Activated CD4-positive, alpha-beta memory T cell treated with anti-CD3 and anti-CD28 coated beads for 36 hours (primary cell): ENCODE data around the gene CFAP53. TPM values are rescaled to one million over a fixed set of nuclear protein-coding genes. Genes with fewer than 3 reads are reported as not detected.
A peak's percentile ranks its signal among the peaks of the same experiment; 100 is the strongest.
"Not testable (repeated sequence)": the region's sequence is repeated elsewhere in the genome, so short reads cannot be mapped to it uniquely, and the experiment has no call there.

ENCODE experiments used
- CTCF ChIA-PET: fragments of 350-600 bp; sonication (Branson Sonifier 250); formaldehyde crosslinking; loops from one replicate; lab custom pipeline; 2021; ENCODE audit warnings: antibody characterized with exemption, inconsistent platforms; lab: Charles Lee
- POLR2A ChIA-PET: fragments of 350-600 bp; sonication (Branson Sonifier 250); formaldehyde crosslinking; loops from one replicate; lab custom pipeline; 2021; ENCODE audit warnings: antibody characterized with exemption; lab: Charles Lee
- DNase-seq: peaks from one replicate; pipeline ENCODE4 v3.0.0-alpha.2; 2020
- H3K27ac Mint-ChIP-seq: one replicate; pipeline ENCODE4 v1.8.0; 2021; ENCODE audit warnings: mixed read lengths
- H3K27me3 Mint-ChIP-seq: one replicate; pipeline ENCODE4 v1.8.0; 2021; ENCODE audit warnings: mixed read lengths
- H3K36me3 Mint-ChIP-seq: one replicate; pipeline ENCODE4 v1.8.0; 2021; ENCODE audit warnings: mixed read lengths
- H3K4me1 Mint-ChIP-seq: one replicate; pipeline ENCODE4 v1.8.0; 2021; ENCODE audit warnings: low read depth, mixed read lengths
- H3K4me3 Mint-ChIP-seq: one replicate; pipeline ENCODE4 v1.8.0; 2021; ENCODE audit warnings: mild to moderate bottlenecking, mixed read lengths
- H3K9me3 Mint-ChIP-seq: one replicate; pipeline ENCODE4 v1.8.0; 2021; ENCODE audit warnings: mixed read lengths
- intact Hi-C: fragments of 100-400 bp; cut with micrococcal nuclease; formaldehyde crosslinking; loops from one replicate; pipeline ENCODE4 v1.15.1; 2023
- total RNA-seq, 2 experiments: library from RNA; stranded (reverse); gene quantifications; one replicate each; pipeline ENCODE4 v1.2.3, GENCODE V29; 2021

The CFAP53 gene, protein sequence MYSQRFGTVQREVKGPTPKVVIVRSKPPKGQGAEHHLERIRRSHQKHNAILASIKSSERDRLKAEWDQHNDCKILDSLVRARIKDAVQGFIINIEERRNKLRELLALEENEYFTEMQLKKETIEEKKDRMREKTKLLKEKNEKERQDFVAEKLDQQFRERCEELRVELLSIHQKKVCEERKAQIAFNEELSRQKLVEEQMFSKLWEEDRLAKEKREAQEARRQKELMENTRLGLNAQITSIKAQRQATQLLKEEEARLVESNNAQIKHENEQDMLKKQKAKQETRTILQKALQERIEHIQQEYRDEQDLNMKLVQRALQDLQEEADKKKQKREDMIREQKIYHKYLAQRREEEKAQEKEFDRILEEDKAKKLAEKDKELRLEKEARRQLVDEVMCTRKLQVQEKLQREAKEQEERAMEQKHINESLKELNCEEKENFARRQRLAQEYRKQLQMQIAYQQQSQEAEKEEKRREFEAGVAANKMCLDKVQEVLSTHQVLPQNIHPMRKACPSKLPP
- total RNA-seq = under 1 TPM; 0.26 to 0.48 TPM

- ChIA-PET CTCF (interaction anchor here (0.7 to 2.3 kb wide), 5 partner anchors 14 to 91 kb away, joined by 3 to 8 read pairs (median 4); partner anchors contain the start of genes MBD1 and MYO5B), POLR2A (interaction anchor here (1.5 kb wide), 1 partner anchor 15 kb away, joined by 9 read pairs; the partner anchor contains the start of gene MBD1)
- DNase-seq = peak; percentile 93
- H3K4me3 Mint-ChIP-seq = peak within 1 kb of the TSS; percentile 79
- no peaks in the 10 kb centered on the region for H3K27me3 Mint-ChIP-seq
- H3K36me3 Mint-ChIP-seq = peaks cover 10% of the 10 kb centered on the region
- H3K9me3 Mint-ChIP-seq = no peaks in the 10 kb centered on the region
- peaks cover 18% of the 10 kb centered on the region for H3K4me1 Mint-ChIP-seq
- peak within 1 kb of the TSS; percentile 43 for H3K27ac Mint-ChIP-seq
- intact Hi-C loops = loop anchor here (1.0 to 5.0 kb wide), 5 partner anchors 15 to 109 kb away; partner anchors contain the start of genes CXXC1, MBD1 and SKA1
These were observed at the start of gene CFAP53 for GRCh38 chr18:50266248-50266704. Gene CFAP53, minus strand, starts transcription at chr18:50266495. Its CDS starts 91 bp downstream, at chr18:50266404.

DNA sequence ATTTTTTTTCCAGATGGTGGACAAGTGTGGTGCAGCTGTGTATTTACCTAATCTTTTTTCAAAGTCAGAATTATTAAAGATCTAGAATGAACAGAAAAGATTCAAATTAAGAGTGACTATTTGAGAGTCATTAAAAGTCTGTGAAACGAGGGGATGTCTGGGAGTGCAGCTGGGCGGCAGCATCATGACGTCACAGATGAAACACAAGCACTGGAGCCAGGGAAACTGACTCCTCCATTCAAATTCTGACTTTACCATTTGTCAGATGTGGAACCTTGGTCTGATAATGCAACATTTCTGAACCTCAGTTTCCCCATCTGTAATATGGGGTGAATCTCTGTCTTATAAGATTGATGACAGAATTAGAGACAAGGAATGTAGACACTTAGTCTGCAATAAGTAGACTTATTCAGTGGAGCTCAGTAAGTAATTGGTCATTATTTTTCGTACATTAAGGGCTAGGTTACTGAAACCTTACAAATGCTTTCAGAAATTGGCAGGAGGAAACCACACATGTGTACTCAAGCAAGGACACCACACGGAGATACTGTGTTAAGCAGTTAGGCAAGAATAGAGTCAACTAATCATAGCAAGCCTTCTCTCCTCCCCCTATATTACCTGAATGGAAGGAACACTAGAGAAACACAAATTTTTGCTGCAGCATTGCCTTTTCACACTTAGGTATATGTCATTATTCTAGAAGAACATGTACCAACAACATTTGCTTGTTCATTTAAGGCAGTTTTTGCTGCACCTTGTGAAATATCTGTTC is 49.0 kb upstream of the CFAP53 start:
- intact Hi-C loops = no loop called here
- POLR2A ChIA-PET = no interaction called here
- H3K4me1 Mint-ChIP-seq = peaks cover 3% of the 10 kb centered on the region
- H3K27me3 Mint-ChIP-seq = peaks cover 8% of the 10 kb centered on the region
- H3K27ac Mint-ChIP-seq = no peak overlapping the region
- H3K9me3 Mint-ChIP-seq = no peaks in the 10 kb centered on the region
- CTCF ChIA-PET = no interaction called here
- no peaks in the 10 kb centered on the region for H3K36me3 Mint-ChIP-seq
- no peak overlapping the region for H3K4me3 Mint-ChIP-seq
- no peak for DNase-seq

DNA sequence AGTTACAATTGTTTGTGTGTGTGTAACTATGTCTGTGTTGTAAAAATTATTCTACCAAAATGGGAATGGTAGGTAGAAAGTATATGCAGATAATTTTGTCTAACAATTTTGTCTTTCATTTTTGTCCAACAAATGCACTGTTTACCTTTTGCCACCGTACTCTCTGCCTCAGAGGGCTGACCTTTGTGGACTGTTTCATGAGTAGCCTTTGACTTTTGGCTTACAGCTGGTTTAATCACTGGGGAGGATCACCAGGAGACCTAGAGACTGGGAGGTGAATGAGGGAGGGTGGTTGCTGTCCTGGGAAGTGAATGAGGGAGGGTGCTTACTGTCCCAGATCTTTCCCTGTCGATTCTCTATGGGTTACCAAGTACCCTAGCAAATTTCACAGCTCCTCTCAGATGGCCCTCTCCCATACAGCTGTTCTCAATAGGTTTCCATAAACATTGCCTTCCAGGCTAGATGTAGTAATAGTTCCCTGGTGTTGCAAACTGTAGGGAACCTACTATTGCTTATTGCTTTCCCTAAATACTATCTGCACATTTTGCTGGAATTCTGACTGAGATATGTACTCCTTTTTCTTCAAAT is 47.7 kb upstream of the CFAP53 start:
- no peak overlapping the region for H3K4me3 Mint-ChIP-seq
- intact Hi-C loops = no loop called here
- POLR2A ChIA-PET = no interaction called here
- no peaks in the 10 kb centered on the region for H3K9me3 Mint-ChIP-seq
- CTCF ChIA-PET = no interaction called here
- no peaks in the 10 kb centered on the region for H3K4me1 Mint-ChIP-seq
- H3K27ac Mint-ChIP-seq = no peak overlapping the region
- peaks cover 8% of the 10 kb centered on the region for H3K27me3 Mint-ChIP-seq
- DNase-seq = no peak
- no peaks in the 10 kb centered on the region for H3K36me3 Mint-ChIP-seq

DNA sequence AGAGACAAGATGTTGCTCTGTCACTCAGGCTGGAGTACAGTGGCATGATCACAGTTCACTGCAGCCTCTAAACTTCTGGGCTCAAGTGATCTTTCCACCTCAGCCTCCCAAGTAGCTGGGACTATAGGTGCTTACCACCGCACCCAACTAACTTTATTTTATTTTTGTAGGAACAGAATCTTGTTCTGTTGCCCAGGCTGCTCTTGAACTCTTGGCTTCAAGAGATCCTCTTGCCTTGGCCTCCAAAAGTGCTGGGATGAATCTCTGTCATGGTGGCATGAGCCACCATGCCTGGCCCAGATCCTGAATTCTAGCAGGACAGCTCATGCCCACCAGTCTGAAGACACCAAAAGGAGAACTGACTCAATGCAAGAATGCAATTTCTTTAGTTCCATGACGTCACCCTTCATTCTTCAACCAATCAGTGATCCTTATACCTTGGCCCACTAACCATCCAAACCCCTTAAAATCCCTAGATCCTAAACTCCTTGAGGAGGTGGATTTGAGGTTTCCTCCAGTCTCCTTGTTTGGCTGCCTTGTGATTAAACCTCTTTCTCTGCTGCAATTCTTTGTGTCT is 46.8 kb upstream of the CFAP53 start:
- intact Hi-C loops = no loop called here
- Mint-ChIP-seq H3K4me3 (no peak overlapping the region), H3K4me1 (no peaks in the 10 kb centered on the region), H3K9me3 (no peaks in the 10 kb centered on the region), H3K27me3 (peaks cover 8% of the 10 kb centered on the region), H3K27ac (no peak overlapping the region), H3K36me3 (no peaks in the 10 kb centered on the region)
- ChIA-PET POLR2A (no interaction called here), CTCF (no interaction called here)
- no peak for DNase-seq

GRCh38 chr18:50312296-50313030 is 46.2 kb upstream of the CFAP53 start:
- Mint-ChIP-seq H3K4me3 (no peak overlapping the region), H3K9me3 (no peaks in the 10 kb centered on the region), H3K27me3 (peaks cover 4% of the 10 kb centered on the region), H3K27ac (no peak overlapping the region), H3K4me1 (peaks cover 4% of the 10 kb centered on the region), H3K36me3 (no peaks in the 10 kb centered on the region)
- no peak for DNase-seq
- ChIA-PET POLR2A (no interaction called here), CTCF (no interaction called here)
- intact Hi-C loops = no loop called here

- no peak for DNase-seq
- no peak overlapping the region for H3K27ac Mint-ChIP-seq
- intact Hi-C loops = no loop called here
- no peaks in the 10 kb centered on the region for H3K9me3 Mint-ChIP-seq
- no peak overlapping the region for H3K4me3 Mint-ChIP-seq
- H3K36me3 Mint-ChIP-seq = no peaks in the 10 kb centered on the region
- CTCF ChIA-PET = no interaction called here
- POLR2A ChIA-PET = no interaction called here
- H3K27me3 Mint-ChIP-seq = peaks cover 3% of the 10 kb centered on the region
- peaks cover 4% of the 10 kb centered on the region for H3K4me1 Mint-ChIP-seq
These were observed 45.4 kb upstream of the CFAP53 start for GRCh38 chr18:50311650-50312049.

GRCh38 chr18:50310080-50310479 is 43.8 kb upstream of the CFAP53 start:
- ChIA-PET POLR2A (no interaction called here), CTCF (no interaction called here)
- Mint-ChIP-seq H3K4me3 (no peak overlapping the region), H3K4me1 (peaks cover 4% of the 10 kb centered on the region), H3K36me3 (no peaks in the 10 kb centered on the region), H3K27ac (no peak overlapping the region), H3K27me3 (peaks cover 5% of the 10 kb centered on the region), H3K9me3 (peaks cover 3% of the 10 kb centered on the region)
- DNase-seq = no peak
- intact Hi-C loops = no loop called here

DNA sequence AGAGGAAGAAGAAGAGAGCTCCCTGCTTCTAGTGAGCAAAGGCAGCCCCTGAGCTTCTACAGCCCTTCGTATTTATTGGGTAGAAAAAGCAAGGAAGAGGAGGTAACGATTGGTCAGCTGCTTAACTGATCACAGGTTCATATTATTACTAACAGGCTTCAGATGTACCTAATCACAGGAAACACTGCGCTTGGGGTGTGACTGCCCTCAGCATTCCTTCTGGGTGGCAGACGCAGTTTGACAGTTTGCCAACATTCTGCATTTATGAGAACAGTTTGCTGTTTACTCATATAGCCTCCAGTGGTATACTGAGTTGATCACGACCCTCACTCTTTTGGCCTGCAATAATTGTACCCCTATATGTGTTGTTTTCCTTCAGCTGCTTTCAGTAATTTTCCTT is 42.6 kb upstream of the CFAP53 start:
- ChIA-PET CTCF (interaction anchor here (0.7 kb wide), 1 partner anchor 48 kb away, joined by 3 read pairs; no protein-coding TSS in a partner anchor), POLR2A (interaction anchor here (0.9 kb wide), 1 partner anchor 27 kb away, joined by 3 read pairs; the partner anchor contains the start of gene MBD1)
- intact Hi-C loops = loop anchor here (1.0 to 5.0 kb wide), 2 partner anchors 22 to 42 kb away; partner anchors contain the start of genes CFAP53 and CXXC1
- H3K9me3 Mint-ChIP-seq, H3K4me3 Mint-ChIP-seq, H3K27me3 Mint-ChIP-seq, H3K27ac Mint-ChIP-seq, H3K36me3 Mint-ChIP-seq, DNase-seq, H3K4me1 Mint-ChIP-seq: not testable (repeated sequence)

DNA sequence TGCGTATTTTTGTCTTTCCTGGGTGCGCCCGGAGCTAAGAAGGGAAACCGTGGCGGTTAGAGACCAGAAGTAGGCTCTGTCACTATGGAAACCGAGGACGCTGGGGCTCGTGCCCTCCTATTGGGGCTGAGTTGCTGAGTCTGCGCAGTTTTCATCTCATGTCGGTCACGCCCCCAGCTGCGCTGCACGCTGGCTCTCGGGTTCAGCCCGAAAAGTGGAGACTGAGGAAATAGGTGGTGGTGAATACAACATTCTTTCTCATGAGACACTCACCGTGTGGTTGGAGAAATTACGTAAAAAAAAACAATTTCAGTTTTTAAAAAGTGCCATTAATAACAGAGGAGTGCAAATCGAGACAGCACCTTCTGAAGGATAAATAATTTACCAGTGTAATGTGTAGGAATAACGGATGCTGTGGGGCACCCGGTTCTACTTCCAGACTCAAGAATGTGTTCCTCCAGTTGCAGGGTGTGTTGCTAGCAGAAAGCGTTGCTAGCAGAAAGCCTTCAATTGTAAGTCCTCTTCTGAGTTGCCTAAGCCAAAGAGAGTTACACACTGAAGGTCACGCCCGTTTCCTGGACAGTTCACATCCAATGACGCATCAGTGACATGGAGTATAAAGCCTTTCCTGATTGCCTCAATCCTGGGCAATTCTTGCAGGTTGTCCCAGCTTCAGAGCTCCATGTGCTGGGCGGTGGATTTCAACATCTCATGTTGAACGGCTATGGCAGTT is 41.6 kb upstream of the CFAP53 start:
- DNase-seq = peak; percentile 93
- POLR2A ChIA-PET = interaction anchor here (0.7 kb wide), 1 partner anchor 42 kb away, joined by 3 read pairs; no protein-coding TSS in a partner anchor
- Mint-ChIP-seq H3K27me3 (peaks cover 7% of the 10 kb centered on the region), H3K9me3 (peaks cover 4% of the 10 kb centered on the region), H3K36me3 (no peaks in the 10 kb centered on the region), H3K4me3 (peak overlapping the region; percentile 83), H3K4me1 (peaks cover 4% of the 10 kb centered on the region), H3K27ac (no peak overlapping the region)
- intact Hi-C loops = loop anchor here (1.0 to 5.0 kb wide), 4 partner anchors 10 to 67 kb away; partner anchors contain the start of genes CFAP53, CXXC1 and SKA1
- CTCF ChIA-PET = interaction anchor here (0.7 to 1.7 kb wide), 2 partner anchors 10 to 49 kb away, joined by 3 to 9 read pairs; no protein-coding TSS in a partner anchor

GRCh38 chr18:50307400-50307737 is 41.1 kb upstream of the CFAP53 start:
- Mint-ChIP-seq H3K27ac (no peak overlapping the region), H3K4me1 (peaks cover 4% of the 10 kb centered on the region), H3K27me3 (peaks cover 7% of the 10 kb centered on the region), H3K36me3 (no peaks in the 10 kb centered on the region), H3K4me3 (peak overlapping the region; percentile 83), H3K9me3 (peaks cover 4% of the 10 kb centered on the region)
- no peak for DNase-seq
- intact Hi-C loops = loop anchor here (1.0 to 5.0 kb wide), 3 partner anchors 9 to 68 kb away; partner anchors contain the start of genes CFAP53 and SKA1
- POLR2A ChIA-PET = interaction anchor here (0.7 kb wide), 1 partner anchor 42 kb away, joined by 3 read pairs; no protein-coding TSS in a partner anchor
- CTCF ChIA-PET = interaction anchor here (1.7 kb wide), 1 partner anchor 50 kb away, joined by 9 read pairs; no protein-coding TSS in a partner anchor
